Hepatocyte (in vitro differentiated cells): Measurements from ENCODE around the gene AAMDC.

ENCODE experiments used
- EZH2 ChIP-seq: fragments of 200-600 bp; sonication (generic); IDR thresholded peaks from 2 replicates; pipeline ENCODE4 v1.6.1; 2016; ENCODE audit warnings: antibody characterized with exemption, mild to moderate bottlenecking, borderline replicate concordance
- EZH2phosphoT487 ChIP-seq: fragments of 200-600 bp; sonication (generic); IDR thresholded peaks from one replicate; pipeline ENCODE4 v1.6.1; 2018; ENCODE audit warnings: antibody characterized with exemption, mild to moderate bottlenecking, low read depth, moderate library complexity; ENCODE audit not compliant: unreplicated experiment, severe bottlenecking

DNA sequence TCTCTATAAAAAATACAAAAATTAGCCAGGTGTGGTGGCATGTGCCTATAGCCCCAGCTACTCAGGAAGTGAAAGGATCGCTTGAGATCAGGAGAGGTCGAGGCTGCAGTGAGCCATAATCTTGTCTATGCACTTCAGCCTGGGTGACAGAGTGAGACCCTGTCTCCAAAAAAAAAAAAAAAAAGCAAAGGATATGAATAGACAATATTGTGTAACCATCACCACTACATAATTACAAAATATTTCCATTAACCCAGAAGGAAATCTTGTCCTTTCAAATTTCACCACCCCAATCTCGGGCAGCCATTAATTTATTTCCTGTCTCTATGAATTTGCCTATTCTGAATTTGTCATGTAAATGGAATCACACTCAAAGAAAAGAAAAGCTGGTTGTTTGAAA is 21.6 kb upstream of the AAMDC start:
- TF ChIP-seq EZH2phosphoT487, result no peak
- no peak for TF ChIP-seq EZH2
